ENCODE results near the gene OTUD6A.
"Not testable (repeated sequence)": the region's sequence is repeated elsewhere in the genome, so short reads cannot be mapped to it uniquely, and the experiment has no call there.

The OTUD6A gene

GRCh38 chrX:70049925-70050324, 12.3 kb upstream of the OTUD6A start, which contains the start of gene AWAT2:
Gene AWAT2, minus strand, starts transcription at chrX:70049938. Its CDS starts 6 bp downstream, at chrX:70049932.
- DNase-seq, result no peak

GRCh38 chrX:70052895-70053615, 9.2 kb upstream of the OTUD6A start:
- no peak for DNase-seq

DNA sequence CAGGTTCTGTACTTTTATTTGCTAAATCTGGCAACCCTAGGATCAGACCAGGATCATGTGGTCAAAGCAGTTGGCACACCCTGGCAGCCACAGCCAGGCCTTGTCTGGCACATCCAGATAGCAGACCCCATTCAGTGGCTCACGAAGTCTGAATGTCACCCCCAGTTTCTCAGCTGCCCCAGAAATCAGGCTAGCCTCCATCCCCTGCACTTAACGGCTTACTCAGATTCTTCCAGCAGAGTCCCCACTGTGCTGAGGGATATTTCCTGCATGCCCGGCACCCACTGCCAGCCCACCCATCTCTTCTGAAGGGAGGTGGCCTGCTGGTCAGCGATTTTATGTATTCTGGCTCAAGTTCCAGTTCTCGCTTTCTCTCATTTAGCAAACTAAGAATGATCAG, 7.9 kb upstream of the OTUD6A start:
- DNase-seq, result no peak

DNA sequence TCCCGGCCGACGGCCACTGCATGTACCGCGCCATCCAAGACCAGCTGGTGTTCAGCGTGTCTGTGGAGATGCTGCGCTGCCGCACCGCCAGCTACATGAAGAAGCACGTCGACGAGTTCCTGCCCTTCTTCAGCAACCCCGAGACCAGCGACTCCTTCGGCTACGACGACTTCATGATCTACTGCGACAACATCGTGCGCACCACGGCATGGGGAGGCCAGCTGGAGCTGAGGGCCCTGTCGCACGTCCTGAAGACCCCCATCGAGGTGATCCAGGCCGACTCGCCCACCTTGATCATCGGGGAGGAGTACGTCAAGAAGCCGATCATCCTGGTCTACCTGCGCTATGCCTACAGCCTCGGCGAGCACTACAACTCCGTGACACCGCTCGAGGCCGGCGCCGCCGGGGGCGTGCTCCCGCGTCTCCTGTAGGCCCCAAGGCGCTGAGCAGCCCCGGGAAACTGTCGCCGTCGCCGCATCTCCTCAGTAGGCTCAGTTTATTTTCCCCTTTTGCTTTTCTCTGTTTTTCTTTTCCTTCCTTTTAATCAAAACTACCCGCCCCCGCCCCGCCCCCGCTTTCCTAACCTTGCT, 799 bp downstream of the OTUD6A start:
- DNase-seq, result no peak

- no peak for DNase-seq
Observed at GRCh38 chrX:70066646-70067045, 4.4 kb downstream of the OTUD6A start.

DNA sequence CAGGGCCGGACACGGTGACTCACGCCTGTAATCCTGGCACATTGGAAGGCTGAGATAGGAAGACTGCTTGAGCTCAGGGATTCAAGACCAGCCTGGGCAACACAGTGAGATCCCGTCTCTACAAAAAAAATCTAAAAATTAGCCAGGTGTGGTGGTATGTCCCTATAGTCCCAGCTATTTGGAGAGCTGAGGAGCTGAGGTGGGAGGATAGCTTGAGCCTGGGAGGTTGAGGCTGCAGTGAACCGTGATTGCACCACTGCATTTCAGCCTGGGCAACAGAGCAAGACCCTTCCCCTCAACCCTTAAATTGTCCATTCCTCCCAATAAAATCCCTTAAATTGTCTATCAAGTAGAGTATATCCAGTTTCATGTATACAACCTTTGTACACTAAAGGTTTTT, 17.0 kb downstream of the OTUD6A start:
- no peak for DNase-seq

- no peak for DNase-seq
Observed at GRCh38 chrX:70079870-70080269, 17.6 kb downstream of the OTUD6A start.

DNA sequence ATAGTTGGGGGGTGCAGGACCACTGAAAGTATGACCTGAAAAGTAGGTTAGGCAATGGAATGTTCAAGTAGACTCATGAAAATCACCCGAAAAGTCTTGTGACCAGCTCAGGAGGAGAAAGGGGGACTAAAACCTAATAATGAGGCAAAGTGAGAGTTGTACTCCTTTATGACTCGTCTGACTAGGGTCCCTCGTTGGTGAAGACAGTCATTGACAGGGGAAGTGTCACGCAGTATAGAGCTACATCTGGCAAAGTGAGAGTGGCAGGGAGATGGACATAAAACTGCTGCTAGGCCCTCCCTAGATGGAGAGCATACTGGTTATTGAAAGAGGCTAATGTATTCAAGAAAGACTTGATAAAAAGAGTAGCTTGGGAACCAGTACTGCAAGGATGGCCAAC, 20.5 kb downstream of the OTUD6A start:
- no peak for DNase-seq

GRCh38 chrX:70084592-70085240, 22.5 kb downstream of the OTUD6A start:
- DNase-seq, result no peak

GRCh38 chrX:70087857-70088630, 25.8 kb downstream of the OTUD6A start:
- DNase-seq, result no peak

DNA sequence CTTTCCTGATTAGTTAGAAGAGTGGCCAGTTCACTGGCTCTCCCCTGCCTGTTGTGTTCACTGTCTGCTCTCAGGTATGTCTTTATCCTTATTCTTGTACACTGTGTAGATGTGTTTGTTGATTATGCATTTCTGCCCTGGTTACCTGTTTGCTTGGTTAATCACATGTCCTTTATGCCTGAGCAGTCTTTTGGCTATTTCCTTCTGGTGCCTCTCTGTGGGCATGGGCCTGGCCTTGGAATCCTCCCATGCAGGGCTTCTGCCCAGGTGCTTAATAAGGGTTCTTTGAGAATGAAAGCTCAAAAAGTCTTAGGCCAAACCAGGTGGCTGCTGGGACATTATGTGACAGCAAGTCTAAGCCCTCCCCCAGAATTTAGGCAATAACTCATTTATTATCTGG, 26.5 kb downstream of the OTUD6A start:
- DNase-seq, result no peak

DNA sequence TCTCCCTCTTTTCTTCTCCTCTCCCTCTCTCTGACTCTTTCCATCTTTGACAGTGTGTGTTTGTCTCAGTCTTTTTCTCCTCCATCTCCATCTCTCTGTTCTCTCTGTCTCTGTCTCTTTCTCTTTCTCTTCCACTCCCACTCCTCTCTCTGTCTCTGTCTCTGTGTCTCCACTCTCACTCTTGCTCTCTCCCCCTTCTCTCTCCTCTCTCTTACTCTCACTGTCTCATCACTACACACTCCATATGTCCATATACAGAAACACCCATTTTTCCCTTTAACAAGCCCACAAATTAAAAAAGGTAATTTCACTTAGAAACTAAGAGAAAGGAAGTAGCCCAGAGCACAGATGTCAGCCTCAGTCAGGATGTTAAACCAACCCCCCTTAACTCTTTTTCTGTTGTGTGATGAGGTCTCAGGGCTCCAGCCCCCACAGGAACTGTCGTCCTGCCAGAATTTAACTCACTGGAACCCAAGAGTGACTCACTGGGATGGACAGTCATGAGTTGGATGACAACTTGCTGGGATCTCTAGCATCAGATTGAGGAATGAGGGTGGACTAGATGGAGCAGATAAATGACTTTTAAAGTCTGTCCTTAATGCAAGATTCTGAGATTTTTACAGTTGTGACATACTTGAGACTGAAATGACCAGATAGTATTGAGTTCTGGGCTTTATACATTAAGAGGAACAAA, 27.5 kb downstream of the OTUD6A start:
- DNase-seq, result no peak

- DNase-seq, result no peak
Observed at GRCh38 chrX:70092247-70092646, 30.0 kb downstream of the OTUD6A start.

GRCh38 chrX:70096052-70096451, 33.8 kb downstream of the OTUD6A start:
- no peak for DNase-seq

DNA sequence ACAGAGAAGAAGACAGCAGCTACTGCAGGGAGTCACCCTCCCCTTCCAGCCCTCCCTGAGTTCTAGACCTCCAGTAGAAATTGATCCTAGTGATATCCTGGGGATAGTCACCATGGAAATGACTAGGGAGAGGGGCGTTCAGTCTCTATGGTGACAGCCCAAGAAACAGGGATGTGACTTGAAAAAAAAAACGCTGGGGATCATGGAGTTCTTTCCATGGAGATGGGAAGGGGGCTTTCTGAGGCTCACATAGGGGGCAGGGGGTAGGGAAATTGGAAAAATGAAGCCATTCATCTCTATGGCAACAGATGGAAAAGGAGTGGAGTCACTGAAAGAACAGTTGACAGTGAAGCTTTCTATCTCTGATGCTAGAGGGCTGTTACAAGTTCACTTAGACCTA, 43.0 kb downstream of the OTUD6A start:
- no peak for DNase-seq

GRCh38 chrX:70111436-70112026, 49.3 kb downstream of the OTUD6A start:
- DNase-seq, result not testable (repeated sequence)
